ENCODE data around the gene CACNA1I.

CACNA1I gene

GRCh38 chr22:39623603-39624500, 53.3 kb downstream of the CACNA1I start:
- DNase-seq (ENCODE audit: low spot score), result no peak

DNA sequence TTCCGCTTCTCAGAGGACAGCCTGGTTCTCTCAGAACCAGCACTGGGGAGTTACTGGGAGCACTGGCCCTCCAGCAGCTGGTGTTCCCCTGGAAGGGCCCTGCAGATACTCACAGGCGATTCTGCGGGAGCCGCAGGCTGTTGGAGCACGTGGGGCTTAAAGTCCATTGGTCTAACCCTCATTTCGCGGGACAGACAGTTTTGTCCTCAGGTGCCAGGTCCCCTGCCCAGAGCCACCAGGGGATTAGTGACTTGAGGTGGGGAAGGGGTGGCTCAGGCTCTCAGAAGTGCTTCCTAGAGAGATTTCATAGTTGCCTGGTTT, 53.9 kb downstream of the CACNA1I start:
- no peak for DNase-seq (ENCODE audit: low spot score)

GRCh38 chr22:39625569-39626537, 55.3 kb downstream of the CACNA1I start:
- no peak for DNase-seq (ENCODE audit: low spot score)

DNA sequence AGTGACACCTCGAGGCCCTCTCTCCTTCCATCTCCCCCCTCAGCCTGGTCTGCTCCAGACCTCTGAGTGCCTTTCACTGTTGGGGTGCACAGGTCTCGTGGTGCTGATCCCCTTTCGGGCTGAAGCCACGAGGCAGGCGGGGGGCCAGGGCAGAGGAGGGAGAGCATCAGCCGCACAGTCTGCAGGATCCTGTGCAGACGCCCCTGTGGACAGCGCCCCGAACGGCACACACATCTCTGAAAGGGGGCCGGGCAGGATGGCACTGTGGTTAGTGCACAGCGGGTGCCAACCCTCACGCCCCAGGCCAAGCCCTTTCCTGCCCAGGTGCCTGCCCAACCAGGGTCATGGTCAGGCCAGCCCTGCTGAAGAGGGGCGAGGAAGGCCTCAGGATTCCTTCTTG, 56.7 kb downstream of the CACNA1I start:
- no peak for DNase-seq (ENCODE audit: low spot score)

DNA sequence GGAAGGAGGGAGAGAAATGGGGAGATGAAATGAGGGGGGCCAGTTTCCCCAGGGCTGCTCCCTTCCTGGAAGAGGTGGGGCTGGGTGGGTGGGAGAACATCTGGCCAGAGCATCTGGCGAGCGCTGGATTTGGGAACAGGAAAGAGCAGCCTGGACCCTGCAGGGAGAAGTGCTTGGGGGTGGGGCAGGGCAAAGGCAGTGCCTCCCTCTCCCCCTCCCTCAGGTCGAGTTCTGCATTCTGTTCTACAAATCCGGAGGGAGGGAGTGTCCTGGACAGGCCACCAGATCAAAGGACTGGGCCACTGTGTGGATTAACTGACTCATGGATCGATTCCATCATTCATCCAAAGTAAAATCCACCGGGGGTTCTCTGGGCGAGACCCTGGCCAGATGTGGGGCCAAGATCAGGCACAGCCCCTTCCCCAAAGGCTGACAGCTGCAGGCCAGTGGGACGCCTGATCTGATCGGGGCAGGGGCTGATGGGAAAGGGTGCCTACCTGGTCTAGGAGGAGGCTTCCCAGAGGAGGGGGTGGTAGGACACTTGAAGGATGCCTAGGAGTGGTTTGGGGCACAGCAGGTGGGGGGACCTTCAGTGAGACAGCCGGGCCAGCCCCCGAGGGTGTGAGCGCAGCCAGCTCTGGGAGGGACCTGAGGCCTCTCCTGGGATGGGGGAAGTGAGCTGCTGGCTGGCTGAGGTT, 57.5 kb downstream of the CACNA1I start:
- DNase-seq (ENCODE audit: low spot score), result no peak

GRCh38 chr22:39628563-39629080, 58.1 kb downstream of the CACNA1I start:
- no peak for DNase-seq (ENCODE audit: low spot score)

DNA sequence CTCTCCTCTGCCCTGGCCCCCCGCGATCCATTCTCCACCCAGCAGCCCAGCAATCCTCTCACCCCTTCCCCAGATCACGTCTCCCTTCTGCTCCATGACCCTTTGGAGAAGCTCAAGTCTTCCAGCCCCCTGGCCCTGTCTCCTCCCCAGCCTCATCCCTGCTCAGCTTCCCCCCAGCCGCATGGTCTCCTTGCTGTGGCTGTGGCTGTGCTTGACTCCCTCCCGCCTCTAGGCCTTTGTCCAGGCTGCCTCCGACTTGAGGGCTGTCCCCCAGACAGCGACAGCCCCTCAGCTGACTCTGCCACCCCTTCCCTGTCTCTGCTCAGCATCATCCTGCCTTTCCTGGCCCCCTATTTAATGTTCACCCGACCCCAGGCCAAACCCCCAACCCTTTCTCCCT, 59.3 kb downstream of the CACNA1I start:
- no peak for DNase-seq (ENCODE audit: low spot score)

GRCh38 chr22:39630721-39631120, 60.2 kb downstream of the CACNA1I start:
- DNase-seq (ENCODE audit: low spot score), result no peak

- no peak for DNase-seq (ENCODE audit: low spot score)
These were observed 61.1 kb downstream of the CACNA1I start for GRCh38 chr22:39631381-39632286.

DNA sequence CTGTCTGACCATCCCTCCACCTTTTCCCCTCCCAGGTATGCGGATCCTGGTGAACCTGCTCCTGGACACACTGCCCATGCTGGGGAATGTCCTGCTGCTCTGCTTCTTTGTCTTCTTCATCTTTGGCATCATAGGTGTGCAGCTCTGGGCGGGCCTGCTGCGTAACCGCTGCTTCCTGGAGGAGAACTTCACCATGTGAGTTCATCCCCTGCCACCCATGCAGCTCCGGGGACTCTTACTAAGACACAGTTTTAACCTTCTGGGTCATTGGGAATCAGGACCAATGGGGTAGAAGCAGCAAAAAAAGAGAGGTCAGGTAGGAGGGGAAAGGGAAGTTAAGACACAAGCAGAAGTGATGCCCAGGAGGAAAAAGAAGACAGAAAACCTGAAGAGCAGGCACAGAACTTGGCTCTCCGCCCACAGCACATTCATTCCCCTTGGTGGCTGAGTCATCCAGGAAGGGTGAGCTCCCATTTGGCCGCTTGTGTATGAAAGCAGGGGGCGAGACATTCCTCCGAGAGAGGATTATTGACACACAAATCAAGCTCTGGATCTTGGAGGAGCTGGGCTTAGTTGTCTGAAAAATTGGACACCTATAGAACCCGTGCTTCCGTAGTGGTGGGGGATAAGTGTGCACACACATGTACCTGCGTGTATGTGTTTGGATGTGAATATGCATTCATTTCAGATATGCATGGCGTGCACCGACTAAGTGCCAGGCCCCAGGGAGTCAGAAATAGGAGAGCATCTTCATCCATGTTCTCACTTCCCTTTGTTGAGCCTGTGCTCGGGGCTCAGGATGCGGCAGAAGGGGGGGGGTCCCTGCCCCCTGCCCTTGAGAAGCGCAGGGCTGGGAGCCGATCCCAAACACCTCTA, 64.2 kb downstream of the CACNA1I start:
- DNase-seq (ENCODE audit: low spot score), result peak; percentile 76

DNA sequence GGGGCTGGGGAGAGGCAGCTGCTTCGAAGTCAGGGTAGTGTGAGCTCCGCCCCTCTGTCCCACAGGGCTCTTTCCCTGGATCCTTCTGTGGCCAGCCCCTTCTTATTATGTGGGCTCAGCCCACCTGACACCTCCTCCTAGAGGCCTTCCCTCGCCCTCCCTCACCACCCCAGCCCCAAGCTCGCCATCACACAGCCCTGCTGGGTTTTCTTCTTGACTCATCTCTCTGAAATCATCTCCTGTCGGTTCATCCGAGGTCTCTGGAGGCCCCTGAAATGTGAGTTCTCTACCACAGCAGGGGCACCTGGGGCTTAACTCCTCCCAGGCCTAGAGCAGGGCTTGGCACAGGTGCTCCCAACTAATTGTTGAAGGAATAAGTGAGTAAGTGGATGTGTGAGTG, 65.2 kb downstream of the CACNA1I start:
- DNase-seq (ENCODE audit: low spot score), result no peak

DNA sequence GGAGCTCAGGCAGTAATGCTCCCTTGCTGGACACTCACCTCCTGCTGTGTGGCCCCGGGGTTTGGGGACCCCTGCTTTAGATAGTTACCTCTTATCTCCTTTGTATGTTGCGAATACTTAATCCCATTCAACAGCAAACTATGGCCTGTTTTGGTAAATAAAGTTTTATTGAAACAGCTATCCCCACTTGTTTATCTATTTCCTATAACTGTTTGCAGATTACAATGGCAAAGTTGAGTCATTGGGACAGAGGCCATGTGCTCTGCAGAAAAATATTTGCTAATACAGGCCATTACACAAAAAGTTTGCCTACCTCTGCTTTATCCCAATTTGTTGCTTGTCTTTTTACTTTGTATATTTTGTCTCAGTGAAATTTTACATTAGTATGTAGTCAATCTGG, 68.4 kb downstream of the CACNA1I start:
- no peak for DNase-seq (ENCODE audit: low spot score)

- DNase-seq (ENCODE audit: low spot score), result no peak
These were observed 71.2 kb downstream of the CACNA1I start for GRCh38 chr22:39641660-39642310.

GRCh38 chr22:39643311-39644083, 72.9 kb downstream of the CACNA1I start:
- no peak for DNase-seq (ENCODE audit: low spot score)

DNA sequence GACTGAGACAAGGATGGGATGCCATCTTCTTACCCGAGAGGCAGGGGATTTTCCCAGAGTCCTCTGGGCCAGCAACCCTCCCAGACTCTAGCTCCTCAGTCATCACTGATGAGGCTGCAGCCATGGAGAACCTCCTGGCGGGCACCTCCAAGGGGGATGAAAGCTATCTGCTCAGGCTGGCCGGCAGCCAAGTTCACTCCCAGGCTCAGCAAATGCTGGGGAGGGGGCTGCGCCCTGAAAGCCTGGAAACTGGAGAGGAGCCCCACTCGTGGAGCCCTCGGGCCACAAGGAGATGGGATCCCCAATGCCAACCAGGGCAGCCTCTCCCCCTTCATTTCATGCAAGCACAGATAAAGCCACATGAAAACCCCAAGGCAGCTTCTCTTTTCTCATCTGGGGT, 75.0 kb downstream of the CACNA1I start:
- no peak for DNase-seq (ENCODE audit: low spot score)

GRCh38 chr22:39646398-39647063, 76.0 kb downstream of the CACNA1I start:
- no peak for DNase-seq (ENCODE audit: low spot score)

DNA sequence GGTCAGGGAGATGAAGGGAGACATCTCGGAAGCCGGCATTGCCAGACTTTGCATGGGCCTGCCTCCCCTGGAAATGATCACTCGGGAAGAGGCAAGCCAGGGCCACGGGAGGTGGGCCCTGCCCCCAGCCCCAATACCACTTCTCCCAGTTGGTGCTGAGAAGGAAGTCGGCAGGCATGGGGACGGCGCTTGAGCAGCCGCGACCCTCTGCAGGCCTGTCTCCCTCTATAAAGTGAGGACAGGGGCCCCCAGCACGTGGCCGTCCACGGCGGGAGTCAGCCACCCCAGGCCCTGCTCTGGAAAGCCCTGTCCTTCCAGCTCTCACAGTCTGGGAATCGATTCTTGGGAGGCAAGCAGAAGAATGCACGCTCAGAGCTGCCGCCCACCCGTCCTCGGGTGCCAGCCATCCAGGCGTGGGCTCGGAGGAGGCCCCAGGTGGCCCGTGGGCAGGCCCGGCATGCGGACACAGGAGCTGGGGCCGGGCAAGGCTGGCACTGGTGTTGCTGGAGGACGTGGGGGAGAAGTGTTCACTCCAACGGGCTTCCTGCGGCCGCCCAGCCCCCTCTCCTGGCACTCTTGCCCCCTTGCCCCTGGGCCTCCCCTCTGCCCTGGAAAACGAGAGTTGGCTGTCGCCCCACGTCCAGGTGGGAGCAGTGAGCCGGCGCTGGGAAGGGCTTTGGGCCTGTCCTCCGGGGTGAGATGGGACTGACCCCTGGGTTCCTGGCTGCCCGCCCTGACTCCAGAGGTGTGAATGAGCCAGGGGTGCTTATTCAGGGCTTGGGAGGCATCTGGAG, 77.5 kb downstream of the CACNA1I start:
- no peak for DNase-seq (ENCODE audit: low spot score)

DNA sequence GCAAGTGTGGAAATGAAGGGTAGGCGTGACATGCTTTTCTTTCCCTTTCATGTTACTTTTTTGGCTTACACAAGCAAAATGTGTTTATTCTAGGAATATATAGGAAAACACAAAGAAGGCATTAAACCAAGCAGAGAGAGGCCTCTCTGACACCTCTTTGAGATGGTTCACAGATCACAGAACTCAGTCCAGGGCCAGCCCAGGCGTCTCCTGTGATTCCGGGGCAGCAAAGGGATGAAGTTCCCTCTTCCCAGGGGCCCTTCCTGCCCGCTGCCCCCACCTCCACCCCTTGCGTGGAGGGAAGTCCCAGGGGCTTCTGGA, 78.0 kb downstream of the CACNA1I start:
- DNase-seq (ENCODE audit: low spot score), result no peak

Measured in kidney capillary endothelial cell (primary cell).